ENCODE results near the gene ACTR3C.
A peak's percentile ranks its signal among the peaks of the same experiment; 100 is the strongest.

ACTR3C gene

GRCh38 chr7:150358988-150359621 is 35.8 kb upstream of the ACTR3C start:
- DNase-seq = peak; percentile 20

DNA sequence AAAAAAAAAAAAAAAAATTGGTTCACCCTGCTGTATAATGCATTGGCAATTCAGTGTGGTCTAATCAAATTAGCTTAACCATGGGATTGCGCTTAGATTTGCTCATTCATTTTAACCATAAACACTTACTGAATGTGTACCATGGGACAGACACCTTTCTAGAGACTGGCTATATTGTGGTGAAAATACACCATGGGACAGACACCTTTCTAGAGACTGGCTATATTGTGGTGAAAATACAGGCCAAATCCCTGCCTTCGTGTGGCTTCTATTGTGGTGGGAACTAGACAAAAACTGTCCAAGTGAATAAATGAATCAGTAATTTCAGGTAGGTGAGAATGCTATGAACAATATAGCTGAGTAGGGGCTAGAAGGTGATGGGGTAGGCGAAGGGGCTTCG is 35.1 kb upstream of the ACTR3C start:
- DNase-seq = no peak

DNA sequence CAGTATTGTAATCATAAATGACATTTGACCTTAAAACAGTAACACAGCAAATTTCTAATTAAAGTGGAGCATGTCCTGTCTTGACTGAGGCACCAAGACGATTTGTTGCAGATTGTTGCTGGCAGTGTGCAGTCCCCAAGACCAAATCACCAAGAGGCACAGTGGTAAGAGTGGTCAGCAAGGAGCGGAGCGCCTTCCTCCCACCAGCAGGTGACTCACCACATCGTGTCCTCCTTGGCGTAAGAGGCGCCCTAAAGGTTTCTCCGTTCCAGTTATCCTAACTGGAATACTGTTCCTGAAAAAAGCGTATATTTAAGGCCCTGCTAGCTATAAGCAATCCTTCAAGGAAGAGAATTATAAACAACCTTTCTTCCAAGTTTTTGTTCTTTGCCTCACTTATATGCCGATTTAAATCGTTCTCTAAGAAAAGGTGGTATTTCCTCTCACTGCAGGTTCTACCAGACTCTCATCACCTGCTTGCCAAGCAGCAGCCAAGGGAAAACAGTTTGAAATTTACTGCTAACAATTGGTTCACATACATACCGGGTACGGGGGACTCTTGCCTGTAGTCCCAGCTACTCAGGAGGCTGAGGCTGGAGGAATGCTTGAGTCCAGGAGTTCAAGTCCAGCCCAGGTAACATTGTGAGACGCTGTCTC is 34.6 kb upstream of the ACTR3C start:
- DNase-seq = no peak

DNA sequence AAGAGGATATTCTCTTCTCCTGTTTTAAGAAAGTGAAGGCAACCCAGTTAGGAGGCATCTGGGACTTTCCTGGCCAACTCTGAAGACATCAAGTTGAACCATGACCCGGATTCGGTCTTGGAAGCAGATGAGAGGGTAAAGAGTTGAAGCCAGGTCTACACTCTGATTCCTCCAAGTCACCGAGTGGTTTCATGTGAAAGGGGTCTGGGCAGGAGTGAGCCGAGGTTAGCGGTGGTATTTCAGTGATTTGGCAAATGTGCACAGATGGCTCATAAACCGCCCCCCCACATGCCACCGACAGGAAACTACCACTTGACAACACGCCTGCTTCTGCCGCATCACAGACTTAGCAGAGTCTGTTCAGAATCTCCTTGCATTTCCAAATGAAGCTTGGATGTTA is 33.9 kb upstream of the ACTR3C start:
- DNase-seq = peak; percentile 87

DNA sequence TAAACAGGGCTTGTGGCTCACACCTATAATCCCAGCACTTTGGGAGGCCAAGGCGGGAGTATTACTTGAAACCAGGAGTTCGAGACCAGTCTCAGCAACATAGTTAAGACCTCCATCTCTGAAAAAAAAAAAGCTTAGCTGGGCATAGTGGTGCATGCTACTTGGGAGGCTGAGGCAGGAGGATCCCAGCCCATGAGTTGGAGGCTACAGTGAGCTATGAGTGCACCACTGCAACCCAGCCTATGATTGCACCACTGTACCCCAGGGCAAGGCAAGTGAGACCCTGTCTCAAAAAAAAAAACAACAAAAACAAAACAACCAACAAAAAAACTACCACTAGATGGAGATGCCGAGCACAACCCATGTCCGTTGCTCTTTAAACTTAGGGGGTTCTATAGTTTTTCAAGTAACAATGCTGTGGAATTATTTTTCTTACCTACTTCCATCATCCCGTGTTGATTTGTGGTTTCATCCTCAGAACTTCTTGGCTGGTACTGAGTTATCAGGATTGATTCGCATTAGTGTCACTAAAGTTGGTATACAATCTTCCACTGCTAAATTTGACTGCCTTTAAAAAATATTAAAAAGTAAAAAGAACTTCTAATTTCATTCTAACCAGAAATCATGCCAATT is 33.0 kb upstream of the ACTR3C start:
- DNase-seq = peak; percentile 49

GRCh38 chr7:150355666-150356059 is 32.3 kb upstream of the ACTR3C start:
- DNase-seq = no peak

- no peak for DNase-seq
These were observed 28.3 kb upstream of the ACTR3C start for GRCh38 chr7:150351587-150352194.

- DNase-seq = no peak
These were observed 23.6 kb upstream of the ACTR3C start for GRCh38 chr7:150346922-150347321.

DNA sequence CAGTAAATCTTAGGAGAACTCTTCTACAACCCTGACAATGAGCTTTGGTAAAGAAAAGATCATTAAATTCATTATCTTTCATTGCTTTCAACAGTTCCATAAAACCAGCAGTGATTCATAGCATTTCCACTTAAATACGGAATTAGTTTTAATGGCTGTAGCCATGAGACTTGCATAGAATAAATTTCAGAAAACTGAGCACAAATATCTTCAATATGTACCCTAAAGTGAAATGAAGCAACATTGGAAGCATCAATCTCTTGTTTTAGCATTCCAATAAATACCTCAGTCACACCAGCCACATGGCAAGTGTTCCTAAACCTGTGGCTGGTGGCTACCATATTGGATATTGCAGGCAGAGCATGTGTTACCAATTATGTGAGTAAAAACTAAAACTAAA is 21.7 kb upstream of the ACTR3C start:
- DNase-seq = no peak

DNA sequence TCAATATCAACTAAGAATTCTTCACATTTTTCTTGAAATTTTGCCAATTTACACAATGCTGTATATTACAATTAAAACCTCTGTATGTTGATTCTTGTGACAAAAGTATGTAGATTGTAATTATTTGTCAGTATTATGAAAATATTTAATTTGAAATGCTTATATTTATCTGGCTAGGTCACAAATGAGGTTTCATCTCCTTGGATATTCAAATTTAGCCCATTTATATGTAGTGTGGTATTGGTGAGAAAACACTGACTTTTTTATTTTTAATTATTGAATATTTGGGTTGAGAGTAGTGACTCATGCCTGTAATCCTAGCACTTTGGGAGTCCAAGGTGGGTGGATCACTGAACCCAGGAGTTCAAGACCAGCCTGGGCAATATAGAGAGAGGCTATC is 21.0 kb upstream of the ACTR3C start:
- DNase-seq = no peak

GRCh38 chr7:150343225-150343624 is 19.9 kb upstream of the ACTR3C start:
- no peak for DNase-seq

- no peak for DNase-seq
These were observed 18.7 kb upstream of the ACTR3C start for GRCh38 chr7:150342121-150342408.

GRCh38 chr7:150341263-150342120 is 18.1 kb upstream of the ACTR3C start, which contains the start of gene RARRES2:
RARRES2 (minus strand) TSS chr7:150341629; CDS start chr7:150340609, 1,020 bp downstream.
- DNase-seq = no peak

- DNase-seq = no peak
These were observed 17.5 kb upstream of the ACTR3C start for GRCh38 chr7:150340875-150341262.

DNA sequence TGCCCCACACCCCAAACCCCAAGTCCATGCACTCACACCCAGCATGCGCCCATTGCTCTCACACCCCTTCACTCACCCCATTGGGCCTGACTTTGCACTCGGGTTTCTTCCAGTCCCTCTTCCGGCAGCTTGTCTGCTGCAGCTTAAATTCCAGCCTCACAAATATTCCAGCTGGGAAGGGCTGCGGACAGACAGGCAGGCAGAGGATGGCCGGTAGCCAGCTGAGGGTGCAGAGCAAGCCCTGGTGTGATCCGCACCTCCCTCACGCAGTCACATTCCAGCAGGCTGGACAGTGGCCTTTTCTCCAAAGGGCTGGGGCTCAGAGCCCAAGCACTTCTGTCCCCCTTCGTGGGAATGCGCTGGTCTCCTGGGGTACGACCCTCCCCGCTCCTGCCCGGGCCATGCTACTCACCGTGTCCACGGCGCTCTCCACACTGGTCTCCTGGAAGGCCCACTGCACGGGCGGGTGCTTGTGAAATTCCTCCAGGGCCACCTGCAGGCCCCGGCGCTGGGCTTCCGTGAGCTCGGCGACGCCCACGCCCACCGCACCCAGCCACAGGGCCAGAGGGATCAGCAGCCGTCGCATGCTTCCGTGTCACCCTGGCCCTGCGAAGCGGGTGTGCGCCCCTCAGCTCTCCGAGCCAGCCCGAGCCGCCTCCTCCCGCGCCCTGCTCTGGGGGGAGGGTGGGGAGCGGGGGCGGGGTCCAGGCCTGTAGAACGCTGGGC is 16.8 kb upstream of the ACTR3C start:
- no peak for DNase-seq

DNA sequence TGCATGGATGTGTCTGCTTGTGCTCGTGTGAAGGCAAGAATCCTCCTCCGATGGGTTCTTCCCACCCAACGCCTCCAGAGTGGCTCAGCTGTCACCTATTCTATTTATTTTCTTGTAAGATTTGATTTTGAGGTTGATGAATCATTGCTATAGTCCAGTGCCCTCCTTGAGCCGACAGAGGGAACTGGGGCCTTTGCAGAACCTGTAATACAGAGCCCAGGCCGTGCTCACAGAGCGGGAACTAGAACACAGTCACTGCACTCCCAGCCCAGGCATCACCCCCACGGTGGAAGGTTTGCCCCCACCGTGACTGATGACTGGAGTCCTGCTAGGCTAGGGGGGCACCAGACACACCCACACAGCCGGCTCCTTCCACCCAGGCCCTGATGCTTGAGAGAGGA is 16.1 kb upstream of the ACTR3C start:
- DNase-seq = no peak

- DNase-seq = no peak
These were observed 15.0 kb upstream of the ACTR3C start for GRCh38 chr7:150338166-150338829.

- DNase-seq = no peak
These were observed 14.3 kb upstream of the ACTR3C start for GRCh38 chr7:150337659-150338081.

DNA sequence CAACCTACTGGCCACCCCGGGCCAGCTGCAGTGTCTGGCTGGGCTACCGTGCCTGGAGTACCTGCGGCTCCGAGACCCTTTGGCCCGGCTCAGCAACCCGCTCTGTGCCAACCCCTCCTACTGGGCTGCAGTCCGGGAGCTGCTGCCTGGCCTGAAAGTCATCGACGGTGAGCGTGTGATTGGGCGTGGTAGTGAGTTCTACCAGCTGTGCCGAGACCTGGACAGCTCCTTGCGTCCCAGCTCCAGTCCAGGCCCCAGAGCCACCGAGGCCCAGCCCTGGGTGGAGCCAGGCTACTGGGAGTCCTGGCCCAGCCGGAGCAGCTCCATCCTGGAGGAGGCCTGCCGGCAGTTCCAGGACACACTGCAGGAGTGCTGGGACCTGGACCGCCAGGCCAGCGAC is 13.8 kb upstream of the ACTR3C start:
- DNase-seq = no peak

GRCh38 chr7:150336746-150337145 is 13.4 kb upstream of the ACTR3C start:
- DNase-seq = no peak

DNA sequence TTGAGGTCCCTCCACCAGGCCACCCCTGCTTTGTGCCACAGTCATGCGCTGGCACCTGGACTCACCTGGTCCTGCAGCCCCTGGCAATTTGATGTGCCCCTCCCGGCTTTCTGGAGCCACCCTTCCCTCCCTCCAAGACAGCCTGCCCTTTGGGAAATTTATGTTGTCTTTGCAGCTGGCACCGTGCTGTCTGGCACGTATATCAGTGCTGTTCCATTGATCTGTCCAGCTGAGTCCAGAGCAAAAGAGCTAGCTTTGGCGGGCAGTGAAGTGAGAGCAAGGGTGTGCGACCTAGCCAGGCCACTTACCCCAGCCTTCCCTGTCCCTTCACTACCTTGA is 12.4 kb upstream of the ACTR3C start:
- no peak for DNase-seq
